Gastroesophageal sphincter (tissue), 4 donors: ENCODE data around the gene FREM1. TPM values are rescaled to one million over a fixed set of nuclear protein-coding genes. Genes with fewer than 3 reads are reported as not detected.

Source experiments
- ATAC-seq: fragments of 150-250 bp; one replicate; pipeline ENCODE4 v1.9.1; 2016; ENCODE audit warnings: mild to moderate bottlenecking, moderate library complexity
- H3K27ac ChIP-seq, 4 donors: fragments of 200-600 bp; sonication (generic) in 3 of 4; 1 replicate in 3 of 4; 2 replicates in 1 of 4; pipeline ENCODE4 v1.5.1; 2016 to 2019
- H3K27me3 ChIP-seq: fragments of 200-600 bp; sonication (generic); one replicate; pipeline ENCODE4 v1.5.1; 2019
- H3K36me3 ChIP-seq, 2 donors: fragments of 200-600 bp; sonication (generic); one replicate each; pipeline ENCODE4 v1.5.1; 2019; ENCODE audit warnings: control low read depth in 1 of 2
- H3K4me1 ChIP-seq, 3 donors: fragments of 200-600 bp; sonication (generic); 1 replicate in 2 of 3; 2 replicates in 1 of 3; pipeline ENCODE4 v1.5.1; 2016 to 2019; ENCODE audit warnings: control low read depth in 2 of 3
- H3K4me3 ChIP-seq, 2 donors: fragments of 200-600 bp; sonication (generic); one replicate each; pipeline ENCODE4 v1.5.1; 2019; ENCODE audit warnings: mild to moderate bottlenecking in 1 of 2, moderate library complexity in 1 of 2
- H3K9me3 ChIP-seq, 3 donors: fragments of 200-600 bp; sonication (generic); one replicate each; pipeline ENCODE4 v1.5.1; 2017 to 2019; ENCODE audit warnings: control low read depth in 2 of 3
- CTCF ChIP-seq, 4 experiments: fragments of 200-600 bp in 2 of 4; fragments of 450-650 bp in 2 of 4; sonication (generic) in 1 of 4; IDR thresholded peaks; one replicate each; pipeline ENCODE4 v1.5.1; 2017 to 2019; ENCODE audit warnings: antibody characterized with exemption in 4 of 4, mild to moderate bottlenecking in 2 of 4, moderate library complexity in 2 of 4
- EP300 ChIP-seq: sonication (generic); formaldehyde crosslinking; IDR thresholded peaks from one replicate; pipeline ENCODE4 v1.6.1; 2017; ENCODE audit warnings: antibody characterized with exemption, mild to moderate bottlenecking
- POLR2A ChIP-seq, 2 donors: fragments of 450-650 bp; IDR thresholded peaks; one replicate each; pipeline ENCODE4 v1.6.1; 2017; ENCODE audit warnings: antibody characterized with exemption in 2 of 2, mild to moderate bottlenecking in 2 of 2, moderate library complexity in 1 of 2
- POLR2AphosphoS5 ChIP-seq: sonication (generic); formaldehyde crosslinking; IDR thresholded peaks from one replicate; pipeline ENCODE4 v1.6.1; 2017; ENCODE audit warnings: antibody characterized with exemption
- WGBS, 2 donors: methylation state at CpG; one replicate each; pipeline ENCODE4 v1.1.5; 2018; ENCODE audit warnings: low coverage in 1 of 2; 5-methylcytosine and 5-hydroxymethylcytosine counted together
- total RNA-seq, 4 donors: library from RNA; depleted of rRNA; stranded (reverse); fragments of >200 nt; gene quantifications; one replicate each; pipeline ENCODE4 v1.1.0, GENCODE V29; 2016

FREM1 gene, protein sequence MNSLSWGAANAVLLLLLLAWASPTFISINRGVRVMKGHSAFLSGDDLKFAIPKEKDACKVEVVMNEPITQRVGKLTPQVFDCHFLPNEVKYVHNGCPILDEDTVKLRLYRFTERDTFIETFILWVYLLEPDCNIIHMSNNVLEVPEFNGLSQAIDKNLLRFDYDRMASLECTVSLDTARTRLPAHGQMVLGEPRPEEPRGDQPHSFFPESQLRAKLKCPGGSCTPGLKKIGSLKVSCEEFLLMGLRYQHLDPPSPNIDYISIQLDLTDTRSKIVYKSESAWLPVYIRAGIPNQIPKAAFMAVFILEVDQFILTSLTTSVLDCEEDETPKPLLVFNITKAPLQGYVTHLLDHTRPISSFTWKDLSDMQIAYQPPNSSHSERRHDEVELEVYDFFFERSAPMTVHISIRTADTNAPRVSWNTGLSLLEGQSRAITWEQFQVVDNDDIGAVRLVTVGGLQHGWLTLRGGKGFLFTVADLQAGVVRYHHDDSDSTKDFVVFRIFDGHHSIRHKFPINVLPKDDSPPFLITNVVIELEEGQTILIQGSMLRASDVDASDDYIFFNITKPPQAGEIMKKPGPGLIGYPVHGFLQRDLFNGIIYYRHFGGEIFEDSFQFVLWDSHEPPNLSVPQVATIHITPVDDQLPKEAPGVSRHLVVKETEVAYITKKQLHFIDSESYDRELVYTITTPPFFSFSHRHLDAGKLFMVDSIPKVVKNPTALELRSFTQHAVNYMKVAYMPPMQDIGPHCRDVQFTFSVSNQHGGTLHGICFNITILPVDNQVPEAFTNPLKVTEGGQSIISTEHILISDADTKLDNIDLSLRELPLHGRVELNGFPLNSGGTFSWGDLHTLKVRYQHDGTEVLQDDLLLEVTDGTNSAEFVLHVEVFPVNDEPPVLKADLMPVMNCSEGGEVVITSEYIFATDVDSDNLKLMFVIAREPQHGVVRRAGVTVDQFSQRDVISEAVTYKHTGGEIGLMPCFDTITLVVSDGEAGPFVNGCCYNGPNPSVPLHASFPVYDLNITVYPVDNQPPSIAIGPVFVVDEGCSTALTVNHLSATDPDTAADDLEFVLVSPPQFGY (N-terminal part only)
- 1 to 10 TPM in 3 of 4 donors, under 1 TPM in 1; 0.59 to 4.8 (median 2.7) TPM for total RNA-seq

DNA sequence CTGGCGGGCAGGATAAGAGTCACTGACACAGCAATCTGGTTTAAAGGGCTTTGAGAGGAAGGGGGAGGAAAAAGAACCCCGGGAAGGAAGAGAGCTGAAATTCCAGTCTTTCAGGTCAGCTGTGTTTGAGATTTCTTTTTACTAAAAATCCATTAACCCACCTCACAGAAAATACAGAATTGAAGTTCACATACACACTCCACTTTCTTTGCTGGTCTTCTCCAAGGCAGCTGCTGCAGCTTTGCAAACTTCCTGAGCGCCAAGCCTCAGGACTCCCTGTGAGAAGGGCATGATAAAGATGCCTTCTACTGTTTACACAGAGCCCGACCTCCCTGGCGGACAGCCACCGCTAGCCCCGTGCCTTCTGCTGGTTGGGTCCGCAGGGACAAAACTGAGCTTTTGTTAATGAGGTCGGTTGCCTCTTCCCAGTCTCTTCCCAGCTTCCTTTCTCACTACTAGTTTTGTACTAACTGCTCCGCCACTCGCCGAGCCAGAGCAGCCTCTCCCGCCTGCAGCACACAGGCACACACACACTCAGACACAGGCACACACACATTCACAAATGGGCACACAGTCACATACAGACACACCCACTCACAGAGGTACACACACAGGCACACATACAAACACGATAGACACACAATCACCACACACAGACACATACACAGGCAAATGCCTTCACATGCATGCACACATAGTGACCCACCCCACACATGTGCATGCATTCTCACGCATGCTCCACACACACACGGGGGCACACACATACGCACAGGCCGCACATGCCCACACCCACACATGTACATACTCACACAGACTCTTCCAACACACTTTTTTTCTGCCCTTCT lies at the start of gene FREM1:
Gene FREM1, minus strand, starts transcription at position 468 of the 845 bp plus-strand sequence. CDS start 41,451 bp downstream, outside the sequence.
- no peak for TF ChIP-seq EP300
- no peak for TF ChIP-seq CTCF (IDR thresholded peaks at IDR 0.05)
- TF ChIP-seq POLR2AphosphoS5, result no peak
- TF ChIP-seq POLR2A (IDR thresholded peaks at IDR 0.05), result no peak
- Histone ChIP-seq H3K4me3 (peak within 1 kb of the TSS; percentile 4 to 41), H3K36me3 (no peaks in the 10 kb centered on the region), H3K4me1 (peaks cover 0 to 48% (median 0%) of the 10 kb centered on the region in 3 donors), H3K27me3 (no peaks in the 10 kb centered on the region), H3K9me3 (no peaks in the 10 kb centered on the region), H3K27ac (peak within 1 kb of the TSS in 3 of 4 donors; percentile 44 to 66 (median 57))
- peak; percentile 51 for ATAC-seq
- 17 to 22% methylated on average over 9 to 13 of the region's 18 CpGs for WGBS, 2 donors

DNA sequence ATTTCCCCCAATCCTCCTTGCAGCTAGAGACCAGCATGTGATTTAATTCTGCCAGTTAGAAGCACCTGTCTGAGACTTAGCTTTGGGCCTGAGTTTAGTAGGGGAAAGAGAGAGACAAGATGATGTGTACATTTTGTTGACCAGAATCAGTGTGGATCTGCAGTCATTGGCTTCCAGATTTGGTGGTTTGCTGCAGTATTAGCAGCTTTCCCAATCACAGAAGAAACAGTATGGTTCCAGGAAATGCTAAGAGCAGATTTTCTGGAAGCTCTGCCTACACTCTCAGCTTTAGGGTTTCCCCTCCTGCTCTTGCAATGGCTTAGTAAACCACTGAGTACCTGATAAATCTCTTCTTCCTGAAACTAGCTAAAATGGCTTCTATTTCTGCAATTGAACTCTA lies 48.8 kb upstream of the FREM1 start:
- no peak overlapping the region for H3K27ac ChIP-seq
- H3K27me3 ChIP-seq, result no peaks in the 10 kb centered on the region
- no peak for ATAC-seq
- no peaks in the 10 kb centered on the region for H3K36me3 ChIP-seq
- no peaks in the 10 kb centered on the region for H3K4me1 ChIP-seq
- H3K9me3 ChIP-seq, result peaks cover 0 to 6% (median 0%) of the 10 kb centered on the region in 3 donors
- H3K4me3 ChIP-seq, result no peak overlapping the region
- TF ChIP-seq EP300, result no peak
- no peak for TF ChIP-seq POLR2A (IDR thresholded peaks at IDR 0.05)
- no peak for TF ChIP-seq POLR2AphosphoS5
- no peak for TF ChIP-seq CTCF (IDR thresholded peaks at IDR 0.05)

GRCh38 chr9:14957109-14957508 lies 46.9 kb upstream of the FREM1 start:
- no peaks in the 10 kb centered on the region for H3K4me1 ChIP-seq
- H3K36me3 ChIP-seq, result no peaks in the 10 kb centered on the region
- 43 to 63% methylated on average over 2 of the region's 2 CpGs for WGBS, 2 donors
- H3K4me3 ChIP-seq, result no peak overlapping the region
- peaks cover 0 to 10% (median 0%) of the 10 kb centered on the region in 3 donors for H3K9me3 ChIP-seq
- H3K27me3 ChIP-seq, result no peaks in the 10 kb centered on the region
- ATAC-seq, result no peak
- no peak overlapping the region for H3K27ac ChIP-seq
- no peak for TF ChIP-seq EP300
- no peak for TF ChIP-seq POLR2A (IDR thresholded peaks at IDR 0.05)
- TF ChIP-seq POLR2AphosphoS5, result no peak

DNA sequence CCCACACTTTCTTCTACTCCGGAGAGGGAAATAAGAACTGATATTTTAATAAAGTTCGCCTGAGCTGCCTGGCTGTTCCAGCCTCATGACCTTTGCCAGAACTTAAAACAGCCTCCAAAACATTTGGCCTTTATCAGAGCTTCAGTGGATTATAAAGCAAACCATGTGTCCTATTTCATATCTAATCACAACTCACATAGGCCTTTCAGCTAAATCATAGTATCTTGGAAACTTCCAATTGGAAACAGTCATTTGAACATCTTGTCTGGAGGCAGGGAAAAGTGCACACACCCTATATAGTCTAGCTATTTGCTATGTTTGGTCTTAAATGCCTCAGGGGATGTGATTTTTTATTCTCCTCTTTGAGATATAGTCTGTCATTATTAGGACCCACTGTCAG lies 46.0 kb upstream of the FREM1 start:
- Histone ChIP-seq H3K9me3 (peaks cover 0 to 10% (median 0%) of the 10 kb centered on the region in 3 donors), H3K27ac (no peak overlapping the region), H3K4me3 (no peak overlapping the region), H3K36me3 (no peaks in the 10 kb centered on the region), H3K27me3 (no peaks in the 10 kb centered on the region), H3K4me1 (no peaks in the 10 kb centered on the region)
- TF ChIP-seq POLR2A (IDR thresholded peaks at IDR 0.05) (no peak), CTCF (IDR thresholded peaks at IDR 0.05) (no peak), EP300 (no peak), POLR2AphosphoS5 (no peak)
- ATAC-seq, result no peak
- WGBS, 2 donors, result 31 to 75% methylated on average over 2 of the region's 2 CpGs
